ENCODE results near the gene SCN4B. TPM values are rescaled to one million over a fixed set of nuclear protein-coding genes. Genes with fewer than 3 reads are reported as not detected.

The SCN4B gene
- polyA plus RNA-seq, 1 experiment: 0.43 TPM

DNA sequence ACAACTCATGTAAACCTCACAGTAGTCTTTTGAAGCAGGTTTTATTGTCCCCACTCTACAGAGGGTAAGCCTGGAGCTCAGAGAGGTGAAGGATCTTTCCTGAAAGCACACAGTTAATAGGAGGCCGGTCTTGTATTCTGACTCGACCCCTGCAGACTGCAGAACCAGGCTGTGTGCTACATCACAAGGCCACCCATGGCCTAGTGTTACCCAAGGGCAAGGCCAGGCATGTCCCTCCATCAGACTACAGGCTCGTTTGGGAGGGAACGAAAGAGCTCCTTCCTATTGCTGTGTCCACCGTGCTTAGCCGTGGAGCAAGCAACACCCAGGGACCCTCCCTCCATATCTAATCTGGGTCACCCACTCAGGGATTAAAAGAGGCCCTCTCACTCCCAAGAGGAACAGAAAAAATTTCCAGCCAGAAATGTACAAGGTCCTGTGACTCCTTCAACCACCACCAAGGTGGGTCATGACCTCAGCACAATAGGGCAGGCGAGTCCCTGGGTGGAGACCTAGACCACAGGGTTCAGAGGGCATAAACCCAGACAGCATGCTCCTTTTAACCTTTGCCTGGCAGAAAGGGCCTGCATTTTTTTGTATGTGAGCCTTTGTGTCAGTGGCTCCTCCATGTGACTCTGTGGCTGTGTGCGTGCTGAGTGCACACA is 59.6 kb downstream of the SCN4B start:
- TF ChIP-seq CTCF (IDR thresholded peaks at IDR 0.05; ENCODE audit: insufficient read depth, low read depth, low read length): no peak
- POLR2A ChIA-PET: no interaction called here
- CTCF ChIA-PET: no interaction called here
- H3K27me3 ChIP-seq (ENCODE audit: control insufficient read depth, insufficient read depth, low read length): no peaks in the 10 kb centered on the region
- H3K4me3 ChIP-seq (ENCODE audit: low read depth, low read length): no peak overlapping the region
- DNase-seq (ENCODE audit: low read depth): no peak
- H3K36me3 ChIP-seq (ENCODE audit: control insufficient read depth, insufficient read depth, low read length): no peaks in the 10 kb centered on the region

DNA sequence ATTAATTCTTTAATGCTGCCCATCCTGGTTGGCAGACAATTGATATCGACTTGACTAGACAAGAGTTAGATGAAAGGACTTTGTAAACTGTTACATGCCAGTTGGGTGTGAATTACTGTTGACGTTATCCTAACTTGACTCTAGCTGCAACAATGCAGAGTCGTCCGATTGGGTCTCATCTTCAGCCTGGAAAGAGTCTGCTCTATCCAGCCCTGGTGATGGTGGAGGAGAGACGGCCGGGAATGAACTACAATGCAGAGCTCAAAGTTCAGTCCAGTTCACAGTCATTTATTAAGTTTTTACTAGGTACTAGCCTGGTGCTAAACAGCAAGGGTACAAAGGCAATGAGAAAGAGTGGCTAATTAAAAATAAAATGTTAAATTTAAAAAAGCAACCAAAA is 60.9 kb downstream of the SCN4B start:
- Histone ChIP-seq H3K4me3 (ENCODE audit: low read depth, low read length) (no peak overlapping the region), H3K27me3 (ENCODE audit: control insufficient read depth, insufficient read depth, low read length) (no peaks in the 10 kb centered on the region), H3K36me3 (ENCODE audit: control insufficient read depth, insufficient read depth, low read length) (no peaks in the 10 kb centered on the region)
- POLR2A ChIA-PET: no interaction called here
- CTCF ChIA-PET: no interaction called here
- DNase-seq (ENCODE audit: low read depth): no peak
- TF ChIP-seq CTCF (IDR thresholded peaks at IDR 0.05; ENCODE audit: insufficient read depth, low read depth, low read length): no peak

DNA sequence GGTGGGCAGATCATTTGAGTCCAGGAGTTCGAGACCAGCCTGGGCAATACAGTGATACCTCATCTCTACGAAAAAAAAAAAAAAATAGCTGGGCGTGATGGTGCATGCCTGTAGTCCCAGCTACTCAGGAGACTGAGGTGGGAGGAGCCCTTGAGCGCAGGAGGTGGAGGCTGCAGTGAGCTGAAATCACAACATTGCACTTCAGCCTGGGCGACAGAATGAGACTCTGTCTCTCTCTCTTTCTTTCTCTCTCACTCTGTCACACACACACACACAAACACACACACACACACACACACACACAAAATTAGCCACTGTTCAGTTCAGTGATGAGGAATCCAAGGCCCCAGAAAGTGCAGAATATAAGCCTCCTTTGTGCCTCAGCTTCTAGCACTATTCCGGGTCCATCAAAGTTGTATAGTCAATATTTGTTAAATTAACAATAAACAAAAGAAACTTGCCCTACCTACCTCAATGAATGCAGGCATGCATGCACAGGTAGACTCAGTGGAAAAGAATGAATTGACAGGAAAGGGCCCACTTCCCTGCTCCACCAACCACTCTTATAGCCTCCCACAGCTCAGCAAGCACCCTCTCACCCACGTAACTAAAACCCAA is 62.0 kb downstream of the SCN4B start:
- no peaks in the 10 kb centered on the region for H3K27me3 ChIP-seq (ENCODE audit: control insufficient read depth, insufficient read depth, low read length)
- H3K36me3 ChIP-seq (ENCODE audit: control insufficient read depth, insufficient read depth, low read length): no peaks in the 10 kb centered on the region
- CTCF ChIA-PET: interaction anchor here (1.4 kb wide), 1 partner anchor 108 kb away, joined by 3 read pairs; no protein-coding TSS in a partner anchor
- DNase-seq (ENCODE audit: low read depth): no peak
- no peak for TF ChIP-seq CTCF (IDR thresholded peaks at IDR 0.05; ENCODE audit: insufficient read depth, low read depth, low read length)
- POLR2A ChIA-PET: no interaction called here
- H3K4me3 ChIP-seq (ENCODE audit: low read depth, low read length): no peak overlapping the region

- H3K27me3 ChIP-seq (ENCODE audit: control insufficient read depth, insufficient read depth, low read length): no peaks in the 10 kb centered on the region
- CTCF ChIA-PET: no interaction called here
- no peak overlapping the region for H3K4me3 ChIP-seq (ENCODE audit: low read depth, low read length)
- H3K36me3 ChIP-seq (ENCODE audit: control insufficient read depth, insufficient read depth, low read length): no peaks in the 10 kb centered on the region
- POLR2A ChIA-PET: no interaction called here
- DNase-seq (ENCODE audit: low read depth): no peak
- no peak for TF ChIP-seq CTCF (IDR thresholded peaks at IDR 0.05; ENCODE audit: insufficient read depth, low read depth, low read length)
Observed at GRCh38 chr11:118088531-118088930, 64.1 kb downstream of the SCN4B start.

DNA sequence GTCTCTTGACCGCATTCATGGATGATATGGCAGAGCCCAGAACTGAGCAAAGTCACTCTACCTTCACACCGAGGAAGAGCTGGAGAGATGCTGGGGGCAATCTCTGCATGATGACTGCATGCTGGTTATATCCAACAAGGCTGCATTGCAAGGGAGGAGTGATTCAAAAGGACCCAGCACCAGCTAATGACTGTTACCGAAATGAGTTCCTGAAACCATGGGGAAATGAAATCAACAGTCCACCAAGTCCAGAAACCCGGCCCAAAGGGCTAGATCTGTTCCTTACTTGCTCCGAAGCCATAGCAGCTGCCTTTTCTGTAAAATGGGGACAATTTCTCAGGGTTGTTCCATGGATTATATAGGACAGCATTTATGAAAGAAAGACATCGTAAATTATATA is 64.7 kb downstream of the SCN4B start:
- no peak for TF ChIP-seq CTCF (IDR thresholded peaks at IDR 0.05; ENCODE audit: insufficient read depth, low read depth, low read length)
- no peaks in the 10 kb centered on the region for H3K36me3 ChIP-seq (ENCODE audit: control insufficient read depth, insufficient read depth, low read length)
- CTCF ChIA-PET: no interaction called here
- H3K4me3 ChIP-seq (ENCODE audit: low read depth, low read length): no peak overlapping the region
- POLR2A ChIA-PET: no interaction called here
- DNase-seq (ENCODE audit: low read depth): no peak
- H3K27me3 ChIP-seq (ENCODE audit: control insufficient read depth, insufficient read depth, low read length): no peaks in the 10 kb centered on the region
